ENCODE data around the gene HSPG2.

DNA sequence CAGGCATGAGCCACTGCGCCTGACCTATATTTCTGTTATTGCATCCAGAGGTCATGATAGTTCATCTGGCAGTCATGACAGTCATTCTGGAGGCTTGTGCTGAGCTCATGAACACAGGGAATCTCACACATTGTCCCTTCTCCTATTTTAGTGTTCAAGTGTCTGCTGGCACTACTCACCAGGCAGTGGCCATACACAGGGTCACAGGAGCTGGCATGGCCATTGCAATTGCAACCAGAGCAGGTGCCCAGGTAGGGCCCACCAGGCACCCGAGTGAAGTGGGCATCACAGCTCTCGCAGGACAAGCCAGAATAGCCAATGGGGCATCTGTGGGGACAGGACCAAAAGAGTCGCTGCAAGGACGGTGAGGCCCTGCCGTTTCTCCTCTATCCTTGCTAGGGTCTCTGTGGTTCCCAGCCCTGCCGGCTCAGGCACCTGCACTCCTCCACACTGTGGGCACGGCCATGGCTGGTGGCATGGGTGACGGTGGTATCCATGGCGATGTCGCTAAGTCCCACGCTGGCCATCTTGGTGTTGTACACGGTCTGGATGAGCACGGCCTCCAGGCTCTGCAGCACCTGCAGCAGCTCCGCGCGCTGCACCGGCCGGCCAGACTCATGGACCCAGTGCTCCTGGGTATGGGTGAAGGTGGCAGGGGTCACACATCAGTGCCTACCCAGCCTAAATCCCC, 57.0 kb downstream of the HSPG2 start:
- TF ChIP-seq EZH2 (IDR thresholded peaks at IDR 0.05; ENCODE audit: low read length, unreplicated experiment) (no peak), EZH2phosphoT487 (IDR thresholded peaks at IDR 0.05; ENCODE audit: borderline replicate concordance, low read length) (no peak)
- TF ChIP-seq, protein P1, sequence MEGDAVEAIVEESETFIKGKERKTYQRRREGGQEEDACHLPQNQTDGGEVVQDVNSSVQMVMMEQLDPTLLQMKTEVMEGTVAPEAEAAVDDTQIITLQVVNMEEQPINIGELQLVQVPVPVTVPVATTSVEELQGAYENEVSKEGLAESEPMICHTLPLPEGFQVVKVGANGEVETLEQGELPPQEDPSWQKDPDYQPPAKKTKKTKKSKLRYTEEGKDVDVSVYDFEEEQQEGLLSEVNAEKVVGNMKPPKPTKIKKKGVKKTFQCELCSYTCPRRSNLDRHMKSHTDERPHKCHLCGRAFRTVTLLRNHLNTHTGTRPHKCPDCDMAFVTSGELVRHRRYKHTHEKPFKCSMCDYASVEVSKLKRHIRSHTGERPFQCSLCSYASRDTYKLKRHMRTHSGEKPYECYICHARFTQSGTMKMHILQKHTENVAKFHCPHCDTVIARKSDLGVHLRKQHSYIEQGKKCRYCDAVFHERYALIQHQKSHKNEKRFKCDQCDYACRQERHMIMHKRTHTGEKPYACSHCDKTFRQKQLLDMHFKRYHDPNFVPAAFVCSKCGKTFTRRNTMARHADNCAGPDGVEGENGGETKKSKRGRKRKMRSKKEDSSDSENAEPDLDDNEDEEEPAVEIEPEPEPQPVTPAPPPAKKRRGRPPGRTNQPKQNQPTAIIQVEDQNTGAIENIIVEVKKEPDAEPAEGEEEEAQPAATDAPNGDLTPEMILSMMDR (conservative IDR thresholded peaks at IDR 0.05; ENCODE audit: low read depth, low read length): no peak

Data from PC-3 (cell line).